ENCODE measurements around the gene DUOX1.

DNA sequence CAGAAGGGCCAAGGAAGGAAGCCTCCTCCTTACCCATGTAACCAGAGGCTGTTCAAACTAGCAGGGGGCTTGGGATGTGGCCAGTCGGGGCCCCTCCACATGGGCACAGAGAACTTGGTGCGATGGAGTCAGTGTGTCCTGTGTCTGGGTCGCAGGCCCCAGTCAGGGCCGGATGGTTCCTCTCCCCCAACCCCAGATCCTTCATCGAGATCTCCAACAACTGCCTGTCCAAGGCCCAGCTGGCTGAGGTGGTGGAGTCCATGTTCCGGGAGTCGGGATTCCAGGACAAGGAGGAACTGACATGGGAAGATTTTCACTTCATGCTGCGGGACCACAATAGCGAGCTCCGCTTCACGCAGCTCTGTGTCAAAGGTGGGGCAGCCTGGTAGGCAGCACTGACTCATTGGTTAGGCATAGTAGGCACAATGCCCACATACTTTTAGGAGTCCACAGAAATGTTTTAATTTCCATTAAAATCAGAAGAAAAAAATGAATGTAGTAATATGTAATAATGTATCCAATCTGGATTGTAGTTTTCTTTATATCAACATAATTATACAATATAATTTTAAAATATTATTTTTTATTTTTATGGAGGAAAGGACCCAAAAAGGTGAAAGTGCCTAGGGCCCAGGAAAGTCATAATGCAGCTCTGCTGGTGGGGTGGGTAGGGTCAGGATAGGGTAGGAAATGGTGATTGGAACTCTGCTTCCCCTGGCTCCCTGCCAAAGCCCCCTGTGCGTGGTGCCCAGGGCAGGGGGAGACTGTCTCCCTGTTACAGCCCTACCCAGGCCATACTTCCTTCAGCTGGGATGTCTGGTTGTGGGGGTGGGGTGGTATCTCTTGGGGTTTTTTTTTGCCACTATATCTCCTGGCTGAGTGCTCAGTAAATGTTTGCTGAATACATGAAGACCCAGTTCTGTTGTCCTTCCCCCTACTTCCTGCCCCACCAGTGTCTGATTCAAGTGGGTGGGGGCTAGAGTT lies 18.6 kb downstream of the DUOX1 start:
- TF ChIP-seq CREB1 (IDR thresholded peaks at IDR 0.05; ENCODE audit: low read depth) (no peak), RAD21 (IDR thresholded peaks at IDR 0.05; ENCODE audit: low read depth) (no peak), NFIC (IDR thresholded peaks at IDR 0.05) (no peak), EP300 (IDR thresholded peaks at IDR 0.05; ENCODE audit: borderline replicate concordance) (no peak), TAF1 (IDR thresholded peaks at IDR 0.05; ENCODE audit: low read depth) (no peak), CEBPB (IDR thresholded peaks at IDR 0.05) (no peak), YY1 (IDR thresholded peaks at IDR 0.05; ENCODE audit: low read depth) (no peak), TEAD4 (IDR thresholded peaks at IDR 0.05) (no peak)
